WTC11 (cell line): ENCODE measurements around the gene SDHAF4. TPM values are rescaled to one million over a fixed set of nuclear protein-coding genes. Genes with fewer than 3 reads are reported as not detected.
"Not testable (repeated sequence)": the region's sequence is repeated elsewhere in the genome, so short reads cannot be mapped to it uniquely, and the experiment has no call there.

Source experiments
- ATAC-seq: fragments of 200-7000 bp; cut with Tn5 transposase; 2 replicates; pipeline ENCODE4 v1.10.0; 2021; ENCODE audit warnings: mild to moderate bottlenecking, moderate library complexity
- CTCF ChIA-PET: fragments of 300-600 bp; sonication (Branson Sonifier 250); formaldehyde crosslinking; loops from one replicate; lab custom pipeline; 2021; ENCODE audit warnings: antibody characterized with exemption; lab: Charles Lee
- POLR2A ChIA-PET: fragments of 350-600 bp; sonication (Branson Sonifier 250); formaldehyde crosslinking; loops from one replicate; lab custom pipeline; 2021; ENCODE audit warnings: antibody characterized with exemption; lab: Charles Lee
- DNase-seq: peaks from one replicate; pipeline ENCODE4 v3.0.0; 2021; ENCODE audit warnings: low spot score
- H3K27ac Mint-ChIP-seq: 2 replicates; pipeline ENCODE4 v1.8.0; 2021; ENCODE audit warnings: mixed read lengths
- H3K27me3 Mint-ChIP-seq: 2 replicates; pipeline ENCODE4 v1.8.0; 2021; ENCODE audit warnings: low read depth, mild to moderate bottlenecking, moderate library complexity, mixed read lengths
- H3K36me3 Mint-ChIP-seq: 2 replicates; pipeline ENCODE4 v1.8.0; 2021; ENCODE audit warnings: mixed read lengths
- H3K4me1 Mint-ChIP-seq: 2 replicates; pipeline ENCODE4 v1.8.0; 2022; ENCODE audit warnings: mixed read lengths
- H3K4me3 Mint-ChIP-seq: 2 replicates; pipeline ENCODE4 v1.8.0; 2021; ENCODE audit warnings: mild to moderate bottlenecking, moderate library complexity, mixed read lengths
- H3K9me3 Mint-ChIP-seq: 2 replicates; pipeline ENCODE4 v1.8.0; 2021; ENCODE audit warnings: mixed read lengths
- ARID4B ChIP-seq: sonication (generic); formaldehyde crosslinking; IDR thresholded peaks from 2 replicates; pipeline ENCODE4 v1.8.0; 2023; ENCODE audit warnings: missing genetic modification reagents, mild to moderate bottlenecking, borderline replicate concordance
- CREM ChIP-seq: sonication (generic); formaldehyde crosslinking; IDR thresholded peaks from 2 replicates; pipeline ENCODE4 v1.8.1; 2022; ENCODE audit warnings: mild to moderate bottlenecking, missing genetic modification reagents, moderate library complexity
- JUN ChIP-seq: sonication (generic); formaldehyde crosslinking; IDR thresholded peaks from 2 replicates; pipeline ENCODE4 v1.8.0; 2023; ENCODE audit warnings: mild to moderate bottlenecking, missing genetic modification reagents
- KAT7 ChIP-seq: sonication (generic); formaldehyde crosslinking; IDR thresholded peaks from 2 replicates; pipeline ENCODE4 v1.8.1; 2023; ENCODE audit warnings: missing genetic modification reagents, mild to moderate bottlenecking, borderline replicate concordance
- MYBL2 ChIP-seq: sonication (generic); formaldehyde crosslinking; IDR thresholded peaks from 2 replicates; pipeline ENCODE4 v1.8.1; 2023; ENCODE audit warnings: mild to moderate bottlenecking, moderate library complexity, missing genetic modification reagents
- NFYB ChIP-seq: sonication (generic); formaldehyde crosslinking; conservative IDR thresholded peaks from 2 replicates; pipeline ENCODE4 v1.8.0; 2022; ENCODE audit warnings: low read depth, missing genetic modification reagents
- PREB ChIP-seq: sonication (generic); formaldehyde crosslinking; IDR thresholded peaks from 2 replicates; pipeline ENCODE4 v1.8.1; 2022; ENCODE audit warnings: mild to moderate bottlenecking, missing genetic modification reagents, moderate library complexity, borderline replicate concordance
- PRRX2 ChIP-seq: fragments of 250-450 bp; sonication (Bioruptor Pico); IDR thresholded peaks from 2 replicates; pipeline ENCODE4 v1.8.0; 2021; ENCODE audit warnings: mild to moderate bottlenecking
- USF2 ChIP-seq: sonication (generic); formaldehyde crosslinking; IDR thresholded peaks from 2 replicates; pipeline ENCODE4 v1.8.1; 2023; ENCODE audit warnings: mild to moderate bottlenecking, missing genetic modification reagents, moderate library complexity
- ZNF138 ChIP-seq: sonication (generic); formaldehyde crosslinking; conservative IDR thresholded peaks from 2 replicates; pipeline ENCODE4 v1.8.1; 2022; ENCODE audit warnings: mild to moderate bottlenecking, moderate library complexity, missing genetic modification reagents
- ZNF263 ChIP-seq: sonication (generic); formaldehyde crosslinking; IDR thresholded peaks from 2 replicates; pipeline ENCODE4 v1.8.1; 2022; ENCODE audit warnings: low read depth, mild to moderate bottlenecking, moderate library complexity, missing genetic modification reagents
- total RNA-seq: library from RNA; stranded (reverse); gene quantifications from 3 replicates; pipeline ENCODE4 v1.2.3, GENCODE V29; 2021
- TF ChIP-seq, protein P1 (sequence below): sonication (generic); formaldehyde crosslinking; IDR thresholded peaks from 2 replicates; pipeline ENCODE4 v1.8.0; 2022; ENCODE audit warnings: mild to moderate bottlenecking, missing genetic modification reagents
- TF ChIP-seq, protein P2 (sequence below): fragments of 250-450 bp; sonication (Bioruptor Pico); IDR thresholded peaks from 2 replicates; pipeline ENCODE4 v1.9.0; 2021; ENCODE audit warnings: moderate library complexity, mild to moderate bottlenecking, inconsistent platforms, borderline replicate concordance

The SDHAF4 gene
- total RNA-seq, 1 experiment from 2014 or later: 23.1 TPM

GRCh38 chr6:70601014-70601413, 34.3 kb downstream of the SDHAF4 start (continued):
- TF ChIP-seq JUN (CRISPR knock-in tag) (no peak), MYBL2 (no peak), PREB (CRISPR knock-in tag) (no peak), ZNF263 (CRISPR knock-in tag) (no peak), ARID4B (CRISPR knock-in tag) (no peak), NFYB (CRISPR knock-in tag) (no peak), USF2 (CRISPR knock-in tag) (no peak), ZNF138 (no peak)
- TF ChIP-seq, protein P1, sequence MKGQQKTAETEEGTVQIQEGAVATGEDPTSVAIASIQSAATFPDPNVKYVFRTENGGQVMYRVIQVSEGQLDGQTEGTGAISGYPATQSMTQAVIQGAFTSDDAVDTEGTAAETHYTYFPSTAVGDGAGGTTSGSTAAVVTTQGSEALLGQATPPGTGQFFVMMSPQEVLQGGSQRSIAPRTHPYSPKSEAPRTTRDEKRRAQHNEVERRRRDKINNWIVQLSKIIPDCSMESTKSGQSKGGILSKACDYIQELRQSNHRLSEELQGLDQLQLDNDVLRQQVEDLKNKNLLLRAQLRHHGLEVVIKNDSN (CRISPR knock-in tag): no peak
- TF ChIP-seq, protein P2, sequence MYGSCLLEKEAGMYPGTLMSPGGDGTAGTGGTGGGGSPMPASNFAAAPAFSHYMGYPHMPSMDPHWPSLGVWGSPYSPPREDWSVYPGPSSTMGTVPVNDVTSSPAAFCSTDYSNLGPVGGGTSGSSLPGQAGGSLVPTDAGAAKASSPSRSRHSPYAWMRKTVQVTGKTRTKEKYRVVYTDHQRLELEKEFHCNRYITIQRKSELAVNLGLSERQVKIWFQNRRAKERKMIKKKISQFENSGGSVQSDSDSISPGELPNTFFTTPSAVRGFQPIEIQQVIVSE (CRISPR knock-in tag): no peak

DNA sequence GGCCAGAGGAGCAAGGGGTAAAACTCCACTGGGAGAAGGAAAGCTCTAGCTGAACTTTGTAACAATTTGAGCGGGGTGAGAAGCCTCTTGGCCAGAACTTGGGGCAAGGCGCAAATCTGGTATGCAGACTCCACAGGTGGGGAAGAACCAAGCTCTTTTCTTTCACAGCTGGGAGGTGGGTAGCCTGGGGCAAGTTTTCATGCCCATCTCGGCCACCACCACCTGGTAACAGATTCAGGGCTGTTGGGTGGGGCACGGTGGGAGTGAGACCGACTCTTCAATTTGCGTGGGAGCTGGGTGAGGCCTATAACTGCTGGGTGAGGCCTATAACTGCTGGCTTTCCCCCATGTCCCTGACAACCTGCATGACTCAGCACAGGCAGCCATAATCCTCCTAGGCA, 37.5 kb downstream of the SDHAF4 start:
- CTCF ChIA-PET: interaction anchor here (0.6 to 1.0 kb wide), 2 partner anchors 57 to 711 kb away, joined by 3 read pairs; no protein-coding TSS in a partner anchor
- H3K27me3 Mint-ChIP-seq: no peaks in the 10 kb centered on the region; the same call in 1 of the 2 replicates
- no peak overlapping the region for H3K4me3 Mint-ChIP-seq
- H3K36me3 Mint-ChIP-seq: peaks cover 25% of the 10 kb centered on the region
- H3K9me3 Mint-ChIP-seq: peaks cover 27% of the 10 kb centered on the region
- TF ChIP-seq KAT7 (CRISPR knock-in tag) (no peak), ARID4B (CRISPR knock-in tag) (no peak), PRRX2 (no peak), CREM (CRISPR knock-in tag) (no peak)
- H3K27ac Mint-ChIP-seq: no peak overlapping the region
- DNase-seq: no peak
- no peak for ATAC-seq
- H3K4me1 Mint-ChIP-seq: peaks cover 27% of the 10 kb centered on the region
- POLR2A ChIA-PET: no interaction called here

- peaks cover 27% of the 10 kb centered on the region for H3K9me3 Mint-ChIP-seq
- H3K27me3 Mint-ChIP-seq, CTCF ChIA-PET, POLR2A ChIA-PET, ATAC-seq, H3K27ac Mint-ChIP-seq, H3K4me3 Mint-ChIP-seq, H3K4me1 Mint-ChIP-seq, DNase-seq: not testable (repeated sequence)
- peaks cover 25% of the 10 kb centered on the region for H3K36me3 Mint-ChIP-seq
Observed at GRCh38 chr6:70607371-70607770, 40.6 kb downstream of the SDHAF4 start.

DNA sequence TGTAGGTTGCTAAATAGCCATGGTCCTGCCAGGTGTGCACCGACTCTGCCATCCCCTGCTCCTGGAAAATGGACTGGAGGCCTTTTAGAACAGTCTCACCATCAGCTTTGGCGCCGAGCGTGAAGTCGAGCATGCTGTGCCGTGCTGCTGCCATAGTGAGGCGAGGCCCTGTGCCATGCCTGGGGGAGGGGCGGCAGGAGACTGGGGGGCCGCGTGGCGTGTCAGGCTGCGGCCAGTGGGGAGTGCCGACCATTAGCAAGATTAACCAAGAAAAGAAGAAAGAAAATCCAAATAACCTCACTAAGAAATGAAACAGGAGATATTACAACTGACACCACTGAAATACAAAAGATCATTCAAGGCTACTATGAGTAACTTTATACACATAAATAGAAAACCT, 42.5 kb downstream of the SDHAF4 start:
- H3K4me3 Mint-ChIP-seq, DNase-seq, H3K27ac Mint-ChIP-seq, H3K4me1 Mint-ChIP-seq, POLR2A ChIA-PET, ATAC-seq, CTCF ChIA-PET, H3K27me3 Mint-ChIP-seq: not testable (repeated sequence)
- Mint-ChIP-seq H3K36me3 (peaks cover 16% of the 10 kb centered on the region), H3K9me3 (peaks cover 18% of the 10 kb centered on the region)
